NCI-H345 treated with DMSO at 0.1 percent for 48 hours (cell line): ENCODE results near the gene CARS1.
A peak's percentile ranks its signal among the peaks of the same experiment; 100 is the strongest.

ENCODE experiments used
- DNase-seq: peaks from one replicate; lab custom pipeline; 2025; ENCODE audit not compliant: unreplicated experiment; lab: John Stamatoyannopoulos, UW

Gene CARS1

DNA sequence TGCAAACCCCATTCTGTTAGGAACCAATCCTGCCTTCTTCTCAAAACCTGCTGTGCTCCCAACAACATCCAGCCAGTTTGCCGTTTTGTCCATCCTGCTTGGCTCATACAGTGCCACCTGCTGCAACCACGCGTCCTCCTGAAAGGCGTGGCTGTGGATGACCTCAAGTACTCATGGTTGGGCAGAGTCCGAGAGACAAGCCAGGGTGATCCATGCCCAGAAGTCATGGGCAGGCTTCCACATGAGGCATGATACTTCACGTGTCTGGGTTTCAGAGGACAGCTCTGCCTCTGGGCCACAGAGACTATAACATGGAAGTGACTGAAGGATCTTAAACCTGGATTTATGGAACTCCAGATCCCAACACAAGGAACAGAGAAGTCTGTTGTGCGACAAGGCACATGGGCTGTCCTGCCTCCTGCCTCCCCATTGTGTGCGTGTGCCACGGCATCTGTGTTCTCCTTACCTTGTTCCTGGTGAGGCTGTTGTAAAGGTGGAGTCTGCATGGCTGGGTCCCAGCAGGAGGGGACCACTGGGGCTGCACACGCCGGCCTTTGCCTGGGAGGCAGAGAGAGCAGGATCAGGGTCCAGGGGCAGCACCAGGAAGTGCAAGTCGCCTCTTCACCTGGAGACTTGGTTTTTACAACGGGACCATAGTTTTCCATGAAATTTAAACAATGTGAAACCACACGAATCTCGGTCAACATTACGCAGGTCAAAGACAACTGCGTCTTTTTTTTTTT lies 15.4 kb downstream of the CARS1 start:
- no peak for DNase-seq

DNA sequence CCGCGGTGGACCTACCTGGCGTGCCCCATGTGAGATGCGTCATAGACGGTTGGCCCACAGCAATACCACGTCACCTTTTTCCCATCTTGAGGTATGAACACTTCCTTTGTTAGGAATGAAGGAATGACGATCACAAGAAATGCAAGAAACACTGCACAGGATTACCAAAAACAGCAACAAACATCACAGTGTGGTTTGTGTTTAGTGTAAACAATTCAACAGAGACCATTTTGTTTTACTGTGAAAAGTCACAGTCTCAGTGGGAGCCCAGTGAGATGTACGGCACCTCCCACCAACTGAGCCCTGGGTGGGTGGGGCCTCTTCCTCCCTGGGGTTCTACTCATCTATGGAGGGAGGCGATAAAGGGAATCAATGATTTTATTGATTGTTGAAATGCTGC lies 16.3 kb downstream of the CARS1 start:
- DNase-seq = no peak

DNA sequence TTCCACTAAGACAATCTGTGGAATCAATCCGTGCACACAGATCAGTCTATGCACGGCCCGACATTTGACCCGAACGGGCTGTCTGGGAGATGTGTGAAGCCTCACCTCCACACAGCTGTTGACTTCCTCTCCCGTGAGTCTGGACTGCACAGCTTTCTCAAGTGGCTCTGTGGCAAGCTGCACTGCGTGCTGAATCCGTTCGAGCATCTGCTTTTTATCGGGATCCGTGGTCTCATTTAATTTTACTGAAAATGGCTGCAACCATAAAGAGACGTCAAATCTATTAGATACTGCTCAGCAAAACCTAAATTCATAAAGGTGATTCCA lies 19.3 kb downstream of the CARS1 start:
- no peak for DNase-seq

- DNase-seq = peak; percentile 19
Observed at GRCh38 chr11:3037040-3037944, 19.9 kb downstream of the CARS1 start.

DNA sequence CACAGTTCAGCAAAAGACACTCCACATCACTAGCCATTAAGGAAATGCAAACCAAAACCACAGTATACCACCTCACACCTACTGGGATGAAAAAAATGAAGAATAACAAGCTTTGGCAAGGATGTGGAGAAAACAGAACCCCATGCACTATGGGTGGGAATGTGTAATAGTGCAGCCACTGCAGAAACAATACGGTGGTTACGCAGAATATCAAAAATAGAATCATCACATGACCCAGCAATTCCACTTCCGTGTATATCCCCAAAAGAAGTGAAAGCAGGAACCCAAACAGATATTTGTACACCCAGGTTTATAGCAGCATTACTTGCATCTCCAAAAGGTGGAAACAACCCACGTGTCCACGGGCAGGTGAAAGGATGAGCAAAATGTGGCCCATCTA lies 20.8 kb downstream of the CARS1 start:
- no peak for DNase-seq

DNA sequence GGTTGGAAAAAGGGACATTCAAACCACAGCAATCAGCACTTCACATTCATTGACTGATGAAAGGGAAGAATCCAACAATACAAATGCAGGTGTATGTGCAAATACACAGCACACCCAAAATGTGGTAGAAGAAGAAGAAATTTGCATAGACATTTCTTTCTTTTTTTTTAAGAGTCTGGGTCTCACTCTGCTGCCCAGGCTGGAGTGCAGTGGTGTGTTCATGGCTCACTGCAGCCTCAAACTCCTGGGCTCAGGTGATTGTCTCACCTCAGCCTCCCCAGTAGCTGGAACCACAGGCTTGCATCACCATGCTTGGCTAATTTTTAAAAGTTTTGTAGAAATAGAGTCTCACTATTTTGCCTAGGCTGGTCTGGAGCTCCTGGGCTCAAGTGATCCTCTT lies 21.9 kb downstream of the CARS1 start:
- no peak for DNase-seq

GRCh38 chr11:3030289-3031070 lies 26.7 kb downstream of the CARS1 start:
- DNase-seq = no peak

DNA sequence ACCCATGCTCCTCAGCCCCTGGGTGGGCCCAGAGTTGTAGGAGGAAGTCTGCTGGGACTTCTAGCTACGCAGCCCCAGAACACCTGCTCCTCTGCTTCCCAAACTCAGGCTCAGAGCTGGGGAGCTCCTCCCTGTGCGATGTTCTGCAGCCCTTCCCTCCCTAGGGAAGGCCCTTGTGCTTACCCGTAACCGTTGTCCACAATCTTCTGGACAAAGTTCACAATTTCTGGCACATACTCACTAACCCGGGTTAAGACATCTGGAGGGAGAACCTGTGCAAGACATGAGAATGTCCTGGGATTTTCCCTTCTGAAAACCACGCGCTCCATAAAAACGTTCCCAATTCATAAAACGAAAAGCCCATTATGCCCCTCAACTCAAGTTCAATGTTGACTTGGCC lies 28.4 kb downstream of the CARS1 start:
- DNase-seq = no peak

GRCh38 chr11:3026803-3027202 lies 30.4 kb downstream of the CARS1 start:
- DNase-seq = no peak

DNA sequence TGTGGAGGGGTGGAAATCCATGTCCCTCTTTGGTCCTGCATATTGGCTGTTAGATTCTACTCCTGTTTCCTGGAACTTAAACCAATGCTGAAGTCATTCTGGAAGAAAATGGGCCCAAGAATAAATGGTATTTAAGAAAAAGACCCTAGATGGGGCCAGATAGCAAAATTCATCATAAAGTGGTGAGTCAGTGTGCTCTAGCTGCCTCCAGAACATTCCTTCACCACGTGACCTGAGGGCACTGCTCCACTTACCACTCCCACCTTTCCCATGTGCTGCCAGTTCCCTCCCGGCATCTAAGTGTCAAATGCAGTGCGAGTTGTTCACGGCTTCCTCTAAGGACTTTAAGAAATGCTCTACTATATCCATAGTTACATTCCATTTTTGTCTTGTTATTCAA lies 34.2 kb downstream of the CARS1 start:
- DNase-seq = no peak

GRCh38 chr11:3022300-3022967 lies 34.8 kb downstream of the CARS1 start:
- DNase-seq = no peak

GRCh38 chr11:3021125-3021524 lies 36.1 kb downstream of the CARS1 start:
- DNase-seq = no peak

GRCh38 chr11:3020011-3020410 lies 37.2 kb downstream of the CARS1 start:
- DNase-seq = no peak

- no peak for DNase-seq
Observed at GRCh38 chr11:3018596-3018995, 38.6 kb downstream of the CARS1 start.

- DNase-seq = no peak
Observed at GRCh38 chr11:3016861-3017260, 40.4 kb downstream of the CARS1 start.

GRCh38 chr11:3015796-3016195 lies 41.4 kb downstream of the CARS1 start:
- no peak for DNase-seq

DNA sequence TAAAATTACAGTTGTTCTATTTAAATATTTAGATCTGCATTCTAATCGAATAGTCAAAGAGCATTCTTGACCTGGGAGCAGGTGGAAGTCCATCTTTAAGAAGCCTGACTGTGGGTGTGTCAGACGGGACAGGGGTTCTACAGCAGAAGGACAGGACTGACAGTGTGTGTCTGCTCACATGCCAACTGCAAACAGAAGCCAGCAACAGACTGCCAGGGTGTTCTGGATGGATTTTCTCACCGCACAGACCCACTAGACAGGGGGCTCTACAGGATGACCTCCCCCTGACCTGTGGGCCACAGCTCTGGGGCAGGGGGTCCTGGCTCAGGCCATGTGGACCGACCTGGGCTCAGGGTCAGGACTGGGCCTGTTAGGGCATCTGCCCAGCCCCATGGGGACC lies 42.3 kb downstream of the CARS1 start:
- no peak for DNase-seq

DNA sequence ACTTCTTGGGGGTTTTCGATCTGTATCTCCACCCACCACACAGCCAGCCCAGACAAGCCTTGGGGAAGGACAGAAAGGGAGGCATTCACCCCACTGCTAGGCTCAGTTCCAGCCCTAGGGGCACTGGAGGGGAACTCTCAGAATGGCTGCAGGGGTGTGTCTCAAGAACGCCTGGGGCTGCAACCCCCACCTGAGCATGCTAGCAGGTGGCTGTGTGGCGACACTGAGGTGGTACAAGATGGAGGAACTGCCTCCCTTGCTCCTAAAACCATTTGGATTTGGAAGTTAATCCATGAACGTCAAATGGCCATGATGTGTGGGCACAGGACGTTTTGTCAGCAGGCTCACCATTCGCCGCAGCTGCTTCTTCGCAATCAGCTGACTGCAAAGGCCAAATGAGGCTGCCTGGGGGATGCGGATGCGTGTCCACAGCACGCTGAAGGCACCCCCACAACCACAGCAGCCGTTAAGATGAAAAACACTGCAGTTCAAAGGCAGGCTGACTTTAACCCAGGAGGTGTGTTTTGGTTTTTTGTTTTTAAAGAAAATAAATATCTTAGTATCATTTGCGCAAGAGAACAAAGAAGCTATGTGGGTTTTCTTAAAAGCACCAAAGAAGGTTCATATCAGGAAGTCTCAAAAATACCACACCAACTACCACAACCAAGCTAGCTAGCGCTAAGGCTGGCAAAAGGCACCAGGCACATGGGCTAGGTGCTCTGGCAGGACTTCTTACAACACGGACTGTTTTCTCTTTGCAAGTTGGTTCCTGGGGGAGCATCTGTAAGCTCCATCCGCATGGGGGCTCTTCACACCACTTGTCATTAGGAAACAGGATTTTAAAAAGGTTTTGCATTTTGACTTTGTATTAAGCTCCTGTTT lies 42.9 kb downstream of the CARS1 start:
- no peak for DNase-seq

GRCh38 chr11:3011891-3012885 lies 45.0 kb downstream of the CARS1 start:
- no peak for DNase-seq
